OCI-LY1 (cell line): Measurements from ENCODE around the gene VGLL3.

Experiments
- H2AFZ ChIP-seq: fragments of 200-600 bp; sonication (generic), shearing (Covaris generic); 2 replicates; pipeline ENCODE4 v1.6.0; 2014; ENCODE audit warnings: antibody characterized with exemption, mild to moderate bottlenecking, low read length
- H3F3A ChIP-seq: fragments of 200-600 bp; sonication (generic), shearing (Covaris generic); 2 replicates; pipeline ENCODE4 v1.6.0; 2014; ENCODE audit warnings: mild to moderate bottlenecking, antibody characterized with exemption, low read length, moderate library complexity; ENCODE audit not compliant: insufficient read depth
- H3K27ac ChIP-seq: fragments of 200-600 bp; sonication (generic); 2 replicates; pipeline ENCODE4 v1.5.1; 2014; ENCODE audit warnings: low read length, mixed run types, mild to moderate bottlenecking, low read depth; ENCODE audit not compliant: poor library complexity, severe bottlenecking
- H3K27me3 ChIP-seq: fragments of 200-600 bp; sonication (generic); 2 replicates; pipeline ENCODE4 v1.6.0; 2014; ENCODE audit warnings: antibody characterized with exemption, mild to moderate bottlenecking, low read length, moderate library complexity; ENCODE audit not compliant: insufficient read depth
- H3K36me3 ChIP-seq: fragments of 200-600 bp; sonication (generic); 2 replicates; pipeline ENCODE4 v1.6.1; 2014; ENCODE audit warnings: mild to moderate bottlenecking, antibody characterized with exemption, low read length, moderate library complexity, mixed read lengths; ENCODE audit not compliant: insufficient read depth
- H3K4me1 ChIP-seq: fragments of 200-600 bp; sonication (generic); 2 replicates; pipeline ENCODE4 v1.5.1; 2014; ENCODE audit warnings: mild to moderate bottlenecking, low read length, moderate library complexity; ENCODE audit not compliant: insufficient read depth, severe bottlenecking
- H3K4me2 ChIP-seq: fragments of 200-600 bp; sonication (generic), shearing (Covaris generic); 2 replicates; pipeline ENCODE4 v1.6.1; 2014; ENCODE audit warnings: low read length
- H3K4me3 ChIP-seq: fragments of 200-600 bp; sonication (generic); 2 replicates; pipeline ENCODE4 v1.5.1; 2014; ENCODE audit warnings: low read length, low read depth, mild to moderate bottlenecking, mixed read lengths; ENCODE audit not compliant: poor library complexity, severe bottlenecking
- H3K79me2 ChIP-seq: fragments of 200-600 bp; shearing (Covaris generic); 2 replicates; pipeline ENCODE4 v1.6.1; 2016; ENCODE audit warnings: mixed run types, low read length, mixed read lengths; ENCODE audit not compliant: insufficient read depth
- H3K9ac ChIP-seq: fragments of 200-600 bp; sonication (generic), shearing (Covaris generic); 2 replicates; pipeline ENCODE4 v1.6.1; 2014; ENCODE audit warnings: mild to moderate bottlenecking, low read length, mixed read lengths
- H3K9me2 ChIP-seq: fragments of 200-600 bp; sonication (generic), shearing (Covaris generic); 2 replicates; pipeline ENCODE4 v1.6.1; 2014; ENCODE audit warnings: low read depth, mild to moderate bottlenecking, low read length, mixed read lengths
- H3K9me3 ChIP-seq: fragments of 200-600 bp; shearing (Covaris generic); 2 replicates; pipeline ENCODE4 v1.6.1; 2014; ENCODE audit warnings: low read length, mixed read lengths
- H4K20me1 ChIP-seq: fragments of 200-600 bp; sonication (generic), shearing (Covaris generic); 2 replicates; pipeline ENCODE4 v1.6.0; 2016; ENCODE audit warnings: mild to moderate bottlenecking, low read length; ENCODE audit not compliant: insufficient read depth
- EZH2 ChIP-seq: fragments of 200-600 bp; sonication (generic), shearing (Covaris generic); IDR thresholded peaks from 2 replicates; pipeline ENCODE4 v1.8.0; 2017; ENCODE audit warnings: borderline replicate concordance, mixed run types, mild to moderate bottlenecking, antibody characterized with exemption, low read length, moderate library complexity, mixed read lengths
- TF ChIP-seq, protein P1 (sequence below): fragments of 200-600 bp; sonication (generic), shearing (Covaris generic); IDR thresholded peaks from 2 replicates; pipeline ENCODE4 v1.5.1; 2017; ENCODE audit warnings: mild to moderate bottlenecking, antibody characterized with exemption, low read length, moderate library complexity, mixed read lengths

Gene VGLL3

DNA sequence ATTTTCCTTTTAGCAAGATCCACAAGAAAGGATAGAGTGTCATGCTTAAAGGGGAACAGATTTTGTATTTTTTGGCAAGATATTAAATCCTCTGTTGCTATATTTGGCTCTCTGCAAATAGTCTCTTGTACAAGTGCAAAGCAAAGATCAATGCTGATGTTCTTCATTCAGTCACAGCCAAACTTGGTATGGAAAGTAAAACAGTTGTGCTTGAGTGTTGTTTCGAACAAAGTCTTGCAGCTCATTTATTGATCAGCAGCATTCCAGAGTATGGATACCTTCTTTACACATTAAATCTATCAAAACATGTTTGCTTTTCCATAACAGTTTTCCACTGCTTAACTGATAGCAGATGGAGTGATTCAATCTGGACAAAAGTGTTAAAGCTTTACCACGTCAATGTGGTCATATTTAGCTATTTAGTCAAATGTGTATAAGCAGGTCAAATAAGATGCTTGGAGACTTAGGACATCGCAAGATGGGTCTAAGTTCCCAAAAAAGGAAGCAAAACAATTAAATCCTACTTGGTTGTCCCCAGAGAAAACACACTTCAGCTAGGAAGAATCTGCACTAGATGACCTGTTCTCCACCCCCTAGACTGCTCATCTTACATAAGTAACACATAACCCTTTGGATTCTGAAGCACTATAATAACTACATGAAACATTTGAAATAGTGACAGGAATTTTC, 52.4 kb downstream of the VGLL3 start:
- Histone ChIP-seq H3K9me2 (no peaks in the 10 kb centered on the region), H3K27ac (no peak overlapping the region), H2AFZ (no peak overlapping the region), H4K20me1 (no peaks in the 10 kb centered on the region), H3K36me3 (no peaks in the 10 kb centered on the region), H3K27me3 (no peaks in the 10 kb centered on the region), H3K4me2 (no peak overlapping the region), H3K9me3 (no peaks in the 10 kb centered on the region), H3K4me1 (no peaks in the 10 kb centered on the region), H3F3A (no peaks in the 10 kb centered on the region), H3K4me3 (no peak overlapping the region), H3K9ac (no peak overlapping the region), H3K79me2 (no peaks in the 10 kb centered on the region)
- TF ChIP-seq EZH2 = no peak
- TF ChIP-seq, protein P1, sequence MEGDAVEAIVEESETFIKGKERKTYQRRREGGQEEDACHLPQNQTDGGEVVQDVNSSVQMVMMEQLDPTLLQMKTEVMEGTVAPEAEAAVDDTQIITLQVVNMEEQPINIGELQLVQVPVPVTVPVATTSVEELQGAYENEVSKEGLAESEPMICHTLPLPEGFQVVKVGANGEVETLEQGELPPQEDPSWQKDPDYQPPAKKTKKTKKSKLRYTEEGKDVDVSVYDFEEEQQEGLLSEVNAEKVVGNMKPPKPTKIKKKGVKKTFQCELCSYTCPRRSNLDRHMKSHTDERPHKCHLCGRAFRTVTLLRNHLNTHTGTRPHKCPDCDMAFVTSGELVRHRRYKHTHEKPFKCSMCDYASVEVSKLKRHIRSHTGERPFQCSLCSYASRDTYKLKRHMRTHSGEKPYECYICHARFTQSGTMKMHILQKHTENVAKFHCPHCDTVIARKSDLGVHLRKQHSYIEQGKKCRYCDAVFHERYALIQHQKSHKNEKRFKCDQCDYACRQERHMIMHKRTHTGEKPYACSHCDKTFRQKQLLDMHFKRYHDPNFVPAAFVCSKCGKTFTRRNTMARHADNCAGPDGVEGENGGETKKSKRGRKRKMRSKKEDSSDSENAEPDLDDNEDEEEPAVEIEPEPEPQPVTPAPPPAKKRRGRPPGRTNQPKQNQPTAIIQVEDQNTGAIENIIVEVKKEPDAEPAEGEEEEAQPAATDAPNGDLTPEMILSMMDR = no peak

DNA sequence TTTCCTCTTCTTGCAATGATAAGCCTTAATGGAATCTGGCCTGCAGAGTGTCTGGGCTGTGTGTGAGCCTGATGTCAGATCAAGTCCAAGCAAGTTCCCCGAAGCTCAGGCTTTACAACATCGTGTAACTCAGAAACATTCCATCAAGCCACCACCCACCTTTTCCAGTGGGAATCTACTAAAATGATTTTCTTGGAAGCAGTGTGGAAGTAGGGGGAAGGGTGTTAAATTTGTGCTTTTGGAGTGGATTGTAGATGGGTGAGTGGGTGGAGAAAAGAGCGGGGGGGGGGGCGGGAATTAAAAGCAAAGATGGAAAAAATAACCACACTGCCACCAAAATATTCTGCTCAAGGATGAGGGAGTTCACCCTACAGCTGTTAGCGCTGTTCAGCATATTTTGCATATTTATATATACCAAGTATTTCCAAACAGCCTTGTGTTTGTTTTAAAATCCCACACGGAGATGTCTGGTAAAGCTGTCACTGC, 53.6 kb downstream of the VGLL3 start:
- Histone ChIP-seq H3K36me3 (no peaks in the 10 kb centered on the region), H4K20me1 (no peaks in the 10 kb centered on the region), H3K4me1 (no peaks in the 10 kb centered on the region), H3K9me3 (no peaks in the 10 kb centered on the region), H3K9ac (no peak overlapping the region), H3F3A (no peaks in the 10 kb centered on the region), H3K27me3 (no peaks in the 10 kb centered on the region), H3K9me2 (no peaks in the 10 kb centered on the region), H2AFZ (no peak overlapping the region), H3K79me2 (no peaks in the 10 kb centered on the region), H3K4me2 (no peak overlapping the region), H3K4me3 (no peak overlapping the region), H3K27ac (no peak overlapping the region)
- TF ChIP-seq EZH2 = no peak
- TF ChIP-seq, protein P1 = no peak

DNA sequence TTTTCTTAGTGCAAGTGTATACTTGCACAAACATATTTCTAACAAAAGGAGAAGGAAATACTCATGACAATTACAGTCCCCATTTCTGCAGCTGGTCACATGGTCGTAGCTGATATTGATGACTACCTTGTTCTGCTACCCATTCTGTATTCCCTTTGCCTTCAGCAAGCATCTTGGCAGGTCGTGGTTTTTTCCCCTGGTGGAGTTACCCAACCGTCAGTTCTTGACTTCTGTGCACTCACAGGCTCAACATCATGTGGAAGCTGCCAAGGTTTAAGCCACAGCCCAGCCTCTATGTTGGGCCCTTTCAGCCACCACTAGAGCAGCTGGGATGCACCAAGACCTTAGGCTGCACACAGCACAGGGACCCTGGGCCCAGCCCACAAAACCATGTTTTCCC, 56.1 kb downstream of the VGLL3 start:
- Histone ChIP-seq H3K4me1 (no peaks in the 10 kb centered on the region), H4K20me1 (no peaks in the 10 kb centered on the region), H3K36me3 (no peaks in the 10 kb centered on the region), H3K9me3 (no peaks in the 10 kb centered on the region), H3K9ac (no peak overlapping the region), H3K4me3 (no peak overlapping the region), H3F3A (no peaks in the 10 kb centered on the region), H3K27ac (no peak overlapping the region), H2AFZ (no peak overlapping the region), H3K27me3 (no peaks in the 10 kb centered on the region), H3K79me2 (no peaks in the 10 kb centered on the region), H3K4me2 (no peak overlapping the region), H3K9me2 (no peaks in the 10 kb centered on the region)
- TF ChIP-seq, protein P1 = no peak
